Uterus (tissue), 2 donors: ENCODE results near the gene BTBD18.

Experiments
- CTCF ChIP-seq, 4 experiments: fragments of 200-600 bp in 2 of 4; fragments of 450-650 bp in 2 of 4; sonication (generic) in 2 of 4; IDR thresholded peaks; one replicate each; pipeline ENCODE4 v1.5.1; 2016 to 2019; ENCODE audit warnings: antibody characterized with exemption in 4 of 4, mild to moderate bottlenecking in 2 of 4, moderate library complexity in 1 of 4
- POLR2A ChIP-seq, 2 donors: fragments of 450-650 bp; IDR thresholded peaks; one replicate each; pipeline ENCODE4 v1.6.1; 2016; ENCODE audit warnings: antibody characterized with exemption in 2 of 2, mild to moderate bottlenecking in 1 of 2, moderate library complexity in 1 of 2

- TF ChIP-seq POLR2A (IDR thresholded peaks at IDR 0.05) (no peak), CTCF (IDR thresholded peaks at IDR 0.05) (peak; percentile 5 to 36 (median 20))
Measured at GRCh38 chr11:57751676-57752253, at the start of gene BTBD18.
